ENCODE measurements around the gene ARPC1B.
"Not testable (repeated sequence)": the region's sequence is repeated elsewhere in the genome, so short reads cannot be mapped to it uniquely, and the experiment has no call there.

The ARPC1B gene

DNA sequence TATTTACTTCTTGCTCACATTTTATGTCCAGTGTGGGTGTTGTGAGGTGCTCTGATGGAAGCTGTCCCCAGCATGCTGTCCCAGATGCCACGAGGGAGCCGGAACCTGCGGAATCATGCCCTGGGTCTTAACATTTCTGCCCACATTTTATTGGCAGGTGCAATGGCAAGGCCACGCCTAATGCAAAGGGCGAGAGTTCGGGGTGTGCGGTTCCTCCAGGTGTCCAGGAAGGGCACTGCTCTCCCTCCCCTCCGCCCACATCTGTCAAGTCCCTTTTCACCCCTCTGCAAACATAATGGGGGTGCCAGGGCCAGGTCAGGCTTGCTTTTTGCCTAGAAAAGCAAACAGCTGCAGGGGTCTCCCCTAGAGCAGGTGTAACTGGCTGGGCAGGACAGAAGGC is 17.5 kb downstream of the ARPC1B start:
- DNase-seq: no peak

DNA sequence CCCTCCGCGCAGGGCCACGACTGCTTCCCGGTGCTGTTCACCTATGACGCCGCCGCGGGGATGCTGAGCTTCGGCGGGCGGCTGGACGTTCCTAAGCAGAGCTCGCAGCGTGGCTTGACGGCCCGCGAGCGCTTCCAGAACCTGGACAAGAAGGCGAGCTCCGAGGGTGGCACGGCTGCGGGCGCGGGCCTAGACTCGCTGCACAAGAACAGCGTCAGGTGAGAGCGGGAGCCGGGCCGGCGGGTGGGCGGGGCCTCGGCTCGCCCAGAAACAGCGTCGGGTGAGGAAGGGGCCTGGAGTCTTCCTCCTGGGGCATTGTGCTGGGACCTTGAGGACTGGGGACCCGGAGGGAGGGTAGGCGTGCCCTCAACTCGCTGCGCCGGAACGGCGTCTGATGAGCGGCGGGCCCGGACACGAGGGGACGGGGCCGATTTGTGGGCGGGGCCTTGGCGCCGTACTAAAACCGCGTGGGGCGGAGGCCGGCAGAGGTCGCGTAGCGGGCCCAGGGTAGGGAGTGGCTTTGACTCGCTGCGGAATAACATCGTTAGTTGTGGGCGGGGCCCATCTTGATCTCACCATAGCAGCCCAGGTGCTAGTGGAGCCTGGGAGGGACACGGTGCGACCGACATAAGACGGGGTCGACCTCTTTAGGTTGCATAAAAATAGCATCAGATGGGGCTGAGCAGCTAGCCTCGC is 18.3 kb downstream of the ARPC1B start:
- DNase-seq: peak; percentile 89

DNA sequence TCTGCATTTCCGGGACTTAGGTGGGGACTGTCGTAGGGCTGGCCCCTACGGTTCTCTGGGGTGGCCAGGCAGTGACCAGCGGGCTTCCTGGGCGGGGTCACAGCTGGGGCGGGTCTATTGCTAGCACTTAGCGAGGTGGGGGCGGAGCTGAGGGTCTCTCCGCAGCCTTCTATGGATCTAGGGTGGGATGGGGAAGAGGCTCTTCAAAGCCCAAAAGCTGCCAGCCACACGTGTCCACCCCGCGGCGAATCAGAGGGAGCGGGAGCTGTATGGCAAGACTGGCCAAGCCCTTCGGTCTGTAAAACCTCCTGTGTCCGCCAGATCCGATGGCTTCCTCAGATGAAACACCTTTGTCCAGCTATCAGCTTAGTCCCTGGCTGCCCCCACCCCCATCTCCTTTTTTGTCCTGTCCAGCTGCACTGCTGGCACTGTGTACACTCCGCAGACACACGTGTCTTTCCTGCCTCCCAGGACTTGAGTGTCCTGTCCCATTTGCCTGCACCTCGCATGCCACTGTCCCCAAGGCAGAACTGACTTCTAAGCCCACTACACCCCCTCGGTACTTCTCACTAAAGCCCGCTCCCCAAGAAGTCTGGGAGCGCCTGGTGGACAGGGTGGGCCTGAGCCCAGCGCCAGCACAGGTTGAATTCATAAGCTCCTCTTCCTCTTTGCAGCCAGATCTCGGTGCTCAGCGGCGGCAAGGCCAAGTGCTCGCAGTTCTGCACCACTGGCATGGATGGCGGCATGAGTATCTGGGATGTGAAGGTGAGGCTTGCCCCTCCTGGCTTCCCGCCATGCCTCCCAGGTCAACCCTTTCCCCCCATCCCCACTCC is 19.0 kb downstream of the ARPC1B start:
- DNase-seq: no peak

DNA sequence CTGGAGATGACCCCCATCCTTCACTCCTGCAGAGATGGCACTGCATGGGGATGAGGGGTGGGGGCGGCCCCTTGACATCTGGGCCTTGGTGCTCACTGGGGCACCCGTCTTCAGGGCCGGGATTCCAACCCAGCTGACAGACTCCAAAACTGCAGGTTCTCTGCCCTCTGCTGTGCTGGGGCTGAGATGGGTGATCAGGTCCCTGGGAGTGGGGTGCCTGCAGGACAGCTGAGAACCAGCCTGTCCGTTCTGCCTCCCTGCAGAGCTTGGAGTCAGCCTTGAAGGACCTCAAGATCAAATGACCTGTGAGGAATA is 19.6 kb downstream of the ARPC1B start:
- DNase-seq: no peak

DNA sequence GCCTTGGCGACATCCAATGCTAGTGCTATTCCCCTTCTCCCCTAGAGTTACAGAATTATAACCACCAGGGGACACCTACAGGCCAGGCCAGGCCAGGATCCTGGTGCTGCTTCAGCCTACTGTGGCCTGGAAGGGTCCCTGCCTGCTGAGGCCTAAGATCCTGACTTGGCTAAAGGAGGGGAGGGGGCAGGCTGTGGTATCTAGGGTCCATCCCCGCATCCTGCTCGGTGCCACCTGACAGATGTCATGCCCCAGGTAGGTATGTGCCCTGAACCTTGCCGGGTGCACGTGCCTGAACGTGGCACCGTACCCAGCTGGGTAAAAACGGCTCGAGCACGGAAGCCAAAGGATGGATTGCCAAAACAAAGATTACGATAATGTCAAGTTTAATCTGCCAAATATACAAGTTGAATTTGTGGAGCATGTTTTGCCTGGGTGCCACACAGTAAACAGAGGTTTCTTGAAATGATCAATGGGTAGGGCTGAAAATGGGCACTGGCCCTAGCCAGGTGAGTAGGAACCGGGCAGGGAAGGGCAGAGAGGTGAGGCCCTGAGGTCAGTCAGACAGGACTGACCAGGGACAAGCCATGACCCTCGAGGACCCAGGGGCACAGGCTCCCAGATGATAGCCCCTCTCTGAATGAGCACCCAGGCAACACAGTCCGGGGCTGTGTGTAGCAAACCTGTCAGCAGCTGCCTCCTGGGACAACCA is 21.2 kb downstream of the ARPC1B start:
- DNase-seq: no peak

DNA sequence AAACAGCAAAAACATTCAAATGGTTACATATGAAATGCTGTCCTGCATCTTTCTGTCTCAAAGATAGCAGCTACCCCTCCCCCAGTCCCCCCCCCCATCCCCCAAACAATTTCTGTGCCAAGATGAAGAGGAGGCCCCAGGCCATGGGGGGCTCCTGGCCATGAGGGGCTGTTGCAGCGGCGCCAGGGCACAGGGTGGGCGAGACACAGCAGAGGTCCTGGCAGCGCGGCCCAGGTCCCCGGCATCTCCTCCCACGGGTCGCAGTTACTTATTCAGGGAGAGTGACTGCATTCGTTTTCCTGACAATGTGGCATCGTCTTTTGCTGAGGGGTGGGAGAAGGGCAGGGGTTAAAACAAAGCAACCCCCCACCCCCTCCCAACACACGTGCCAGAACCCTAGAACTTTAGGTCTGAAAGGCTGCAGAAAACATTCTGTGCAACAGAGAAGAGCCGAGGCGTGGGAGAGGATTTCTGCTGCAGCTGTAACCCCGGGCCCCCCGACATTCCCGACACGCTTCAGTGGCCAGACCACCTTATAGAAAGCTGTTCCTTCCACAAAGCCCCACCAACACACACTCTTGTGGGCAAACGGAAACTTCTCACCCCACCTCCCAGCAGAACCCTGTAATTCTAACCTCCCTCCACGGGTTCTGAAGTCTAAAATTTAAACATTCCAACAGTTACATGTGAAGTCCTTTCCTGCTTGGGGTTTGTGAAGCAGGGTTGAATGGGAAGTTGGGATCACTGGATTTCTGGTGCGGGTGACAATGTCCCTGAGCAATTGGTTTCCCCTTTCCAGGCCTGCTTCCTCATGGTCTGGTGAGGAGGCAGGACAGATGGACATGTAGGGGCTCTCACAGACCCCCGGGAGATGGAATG is 22.1 kb downstream of the ARPC1B start:
- no peak for DNase-seq

DNA sequence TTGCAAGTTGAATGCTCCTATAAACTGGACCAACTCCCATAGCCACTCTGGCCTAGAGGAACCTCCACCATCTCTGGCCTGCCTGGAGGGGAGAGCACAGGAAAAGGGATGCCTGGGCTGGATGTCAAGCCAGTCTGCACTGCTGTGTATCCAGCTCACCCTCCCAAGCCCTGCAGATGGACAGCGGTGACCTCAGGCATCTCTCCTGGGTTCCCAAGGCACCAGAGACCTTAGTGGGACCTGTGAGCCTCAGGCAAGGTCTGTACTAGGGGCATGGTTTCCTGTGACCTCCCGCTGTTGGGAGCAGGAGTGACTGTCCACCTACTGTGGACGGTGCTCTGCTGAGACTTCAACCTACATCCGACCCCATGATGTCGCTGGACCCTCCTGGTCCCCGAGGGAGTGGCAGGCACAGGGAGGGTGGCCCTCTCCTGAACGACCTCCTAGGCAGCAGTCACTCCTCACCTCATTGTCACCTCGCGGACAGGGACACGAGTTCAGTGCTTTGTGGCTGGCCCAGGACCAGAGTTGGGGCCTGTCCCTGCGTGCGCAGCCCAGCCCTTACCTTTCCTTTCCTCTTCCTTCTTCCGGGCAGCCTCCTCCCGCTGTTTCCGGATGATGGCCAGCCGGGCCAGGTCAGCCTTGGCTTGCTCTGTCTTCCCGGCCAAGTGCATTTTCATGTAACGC is 22.9 kb downstream of the ARPC1B start:
- no peak for DNase-seq

DNA sequence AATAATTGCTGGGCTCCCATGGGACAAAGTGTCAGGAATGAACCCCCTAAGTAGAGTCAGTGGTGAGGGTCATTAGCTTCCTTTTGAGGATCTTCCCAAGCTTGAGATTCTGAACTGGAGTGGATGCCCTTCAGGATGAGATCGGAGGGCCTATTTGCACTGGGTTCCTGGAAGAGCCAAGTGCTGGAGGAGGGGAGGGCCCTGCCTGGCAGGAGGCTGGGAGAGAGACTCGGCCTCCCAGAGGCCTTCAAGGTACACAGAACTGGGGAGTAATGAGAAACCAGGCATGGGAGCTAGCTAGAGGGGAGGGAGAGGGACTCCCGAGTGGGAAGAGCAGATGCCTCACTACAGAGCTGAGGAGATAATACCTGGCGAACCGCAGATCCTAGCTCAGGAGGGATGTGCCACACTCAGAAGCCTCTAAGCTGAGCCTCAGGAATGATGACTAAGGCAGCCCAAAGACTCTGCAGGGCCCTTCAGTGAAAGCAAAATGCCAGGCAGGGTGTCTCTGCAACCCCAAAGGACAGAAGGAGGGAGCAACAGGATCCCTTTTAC is 24.4 kb downstream of the ARPC1B start:
- no peak for DNase-seq

DNA sequence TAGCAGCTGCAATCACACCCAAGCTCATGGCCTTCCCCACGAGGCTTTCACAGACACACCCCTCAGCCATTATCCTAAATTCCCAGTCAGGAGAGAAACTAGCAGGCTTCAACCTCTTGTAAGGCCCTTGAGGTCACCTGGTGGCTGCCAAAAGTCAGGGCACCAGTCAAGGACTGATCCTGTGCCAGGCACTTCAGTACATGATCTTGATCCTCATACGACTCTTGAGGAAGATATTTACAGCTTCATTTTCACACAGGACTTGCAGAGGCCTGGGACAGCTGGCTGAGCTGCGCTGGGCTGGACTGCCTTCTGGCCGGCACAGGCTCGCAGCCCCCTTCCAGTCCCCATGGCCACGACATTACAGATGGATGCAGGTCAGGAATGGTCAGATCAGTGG is 25.1 kb downstream of the ARPC1B start:
- no peak for DNase-seq

DNA sequence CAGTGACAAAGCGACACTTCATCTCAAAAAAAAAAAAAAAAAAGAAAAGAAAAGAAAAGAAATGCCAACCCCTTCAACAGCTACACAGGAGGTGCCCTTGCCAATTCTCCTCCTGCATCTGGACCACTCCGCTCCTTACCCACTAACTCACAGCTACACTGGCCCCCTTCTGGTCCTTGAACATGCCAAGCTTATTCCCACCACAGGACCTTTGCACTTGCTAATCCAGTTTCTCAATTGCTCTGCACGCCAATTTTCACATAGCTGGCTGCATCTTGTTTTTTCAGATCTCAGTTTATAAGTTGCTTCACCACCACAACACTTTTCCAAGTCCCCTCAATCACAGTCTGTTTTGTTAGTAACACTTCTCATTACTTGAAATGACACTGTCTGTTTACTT is 28.3 kb downstream of the ARPC1B start:
- DNase-seq: no peak

DNA sequence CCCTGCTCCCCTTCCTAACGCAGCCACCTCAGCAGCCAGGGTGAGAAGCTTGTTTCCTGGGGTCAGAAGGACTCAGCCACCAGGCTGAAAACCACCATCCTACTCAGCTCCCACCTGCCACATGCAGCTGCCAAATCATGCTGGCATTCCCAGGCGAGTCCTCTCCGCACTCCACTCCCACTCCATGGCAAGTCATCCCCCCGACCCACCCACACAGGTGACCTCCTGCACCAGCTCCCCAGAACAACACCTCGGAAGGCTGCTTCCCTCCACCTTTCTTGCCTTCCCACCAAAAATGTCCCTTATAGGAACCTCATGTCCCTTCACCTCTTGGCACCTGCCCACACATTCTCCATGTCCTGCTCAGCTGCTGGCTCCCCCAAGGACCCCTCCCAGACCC is 29.2 kb downstream of the ARPC1B start:
- no peak for DNase-seq

DNA sequence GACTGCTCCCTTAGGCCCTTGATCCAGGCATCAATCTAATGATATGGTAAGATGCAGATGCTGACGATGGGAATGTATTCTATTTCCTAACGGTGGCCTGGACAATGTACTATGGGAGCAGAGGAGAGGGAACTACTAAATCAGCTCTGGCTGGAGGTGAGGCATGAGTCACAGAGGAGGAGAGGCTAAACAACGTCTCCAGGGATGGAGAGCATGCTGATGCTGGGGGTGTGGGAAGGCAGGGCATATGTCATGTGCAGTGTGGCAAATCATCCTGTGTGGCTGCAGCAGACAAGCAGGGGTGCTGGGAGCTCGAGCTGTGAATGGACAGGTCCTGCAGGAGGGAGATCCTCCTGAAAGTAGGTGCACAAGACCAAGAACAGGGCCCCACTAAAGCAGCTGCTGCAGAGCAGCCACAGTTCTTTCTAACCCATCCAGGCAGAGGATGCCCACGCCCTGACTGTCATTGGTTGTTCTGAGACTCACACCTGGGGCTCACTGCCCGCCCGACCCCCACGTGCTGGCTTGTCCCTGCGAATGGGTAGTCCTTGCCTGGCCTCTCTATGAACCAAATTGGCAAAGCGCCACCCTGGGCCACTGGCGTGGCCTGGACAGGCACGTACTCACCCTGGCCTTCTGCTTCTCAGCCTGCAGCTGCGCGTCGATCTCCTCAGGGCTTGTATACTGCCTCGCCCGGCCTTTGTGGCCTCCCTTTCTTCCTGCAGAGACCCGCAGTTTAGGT is 29.9 kb downstream of the ARPC1B start:
- DNase-seq: no peak

DNA sequence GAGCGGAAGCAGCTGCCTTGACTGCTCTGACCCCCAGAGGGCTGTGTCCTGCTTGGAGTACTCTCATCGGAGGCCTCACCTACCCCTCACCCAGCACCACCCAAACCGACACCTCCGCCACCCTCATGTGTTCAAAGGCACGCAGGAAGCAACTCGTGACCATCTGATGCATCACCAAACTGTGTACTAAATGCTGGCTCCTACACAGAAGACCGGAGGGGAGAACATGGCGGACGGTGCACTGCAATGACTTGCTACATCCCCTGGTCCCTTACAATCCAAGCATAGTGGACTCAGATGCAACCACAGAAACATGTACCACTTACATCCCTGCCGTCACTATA is 30.4 kb downstream of the ARPC1B start:
- no peak for DNase-seq

DNA sequence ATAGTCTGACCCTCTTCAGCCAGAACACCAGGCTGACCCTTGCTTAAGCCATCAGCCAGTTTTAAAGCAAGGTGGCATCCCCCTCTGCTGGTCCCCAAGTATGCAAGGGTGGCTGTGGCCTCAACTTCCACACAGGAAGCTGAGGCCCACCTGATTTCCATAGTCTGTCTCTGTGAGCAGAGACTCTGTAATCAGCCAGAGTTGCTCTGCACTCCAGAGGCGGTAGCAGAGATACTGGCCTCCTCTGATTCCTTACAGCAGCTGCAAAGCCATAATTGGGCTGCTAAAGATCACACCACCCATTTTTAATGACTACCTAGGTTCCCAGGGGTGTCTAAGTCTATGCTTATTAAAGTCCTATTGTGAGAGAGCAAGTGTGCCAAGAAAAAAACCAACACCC is 32.0 kb downstream of the ARPC1B start:
- no peak for DNase-seq

DNA sequence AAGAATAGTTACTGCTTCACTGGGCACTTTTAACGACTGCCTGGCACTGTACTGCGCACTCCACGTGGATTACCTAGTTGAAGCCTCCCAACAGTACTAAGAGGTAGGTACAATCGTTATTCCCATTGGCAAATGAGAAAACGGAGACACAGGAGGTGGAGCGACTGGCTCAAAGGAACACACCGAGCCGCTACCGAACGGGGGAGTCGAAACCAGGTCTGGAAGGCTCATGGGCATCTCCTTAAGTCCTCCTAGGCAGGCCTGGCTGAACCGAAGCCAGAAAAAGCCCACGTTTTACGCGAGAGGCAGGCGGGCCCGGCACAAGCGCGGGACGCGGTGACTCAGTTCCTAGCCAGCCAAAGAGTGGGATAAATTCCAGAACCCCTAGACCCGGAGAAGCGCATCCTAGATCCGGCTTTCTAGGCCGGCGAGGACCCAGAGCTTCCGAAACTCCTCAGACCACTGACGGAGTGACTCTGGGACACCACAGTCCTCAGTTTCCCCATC is 33.4 kb downstream of the ARPC1B start:
- DNase-seq: no peak

DNA sequence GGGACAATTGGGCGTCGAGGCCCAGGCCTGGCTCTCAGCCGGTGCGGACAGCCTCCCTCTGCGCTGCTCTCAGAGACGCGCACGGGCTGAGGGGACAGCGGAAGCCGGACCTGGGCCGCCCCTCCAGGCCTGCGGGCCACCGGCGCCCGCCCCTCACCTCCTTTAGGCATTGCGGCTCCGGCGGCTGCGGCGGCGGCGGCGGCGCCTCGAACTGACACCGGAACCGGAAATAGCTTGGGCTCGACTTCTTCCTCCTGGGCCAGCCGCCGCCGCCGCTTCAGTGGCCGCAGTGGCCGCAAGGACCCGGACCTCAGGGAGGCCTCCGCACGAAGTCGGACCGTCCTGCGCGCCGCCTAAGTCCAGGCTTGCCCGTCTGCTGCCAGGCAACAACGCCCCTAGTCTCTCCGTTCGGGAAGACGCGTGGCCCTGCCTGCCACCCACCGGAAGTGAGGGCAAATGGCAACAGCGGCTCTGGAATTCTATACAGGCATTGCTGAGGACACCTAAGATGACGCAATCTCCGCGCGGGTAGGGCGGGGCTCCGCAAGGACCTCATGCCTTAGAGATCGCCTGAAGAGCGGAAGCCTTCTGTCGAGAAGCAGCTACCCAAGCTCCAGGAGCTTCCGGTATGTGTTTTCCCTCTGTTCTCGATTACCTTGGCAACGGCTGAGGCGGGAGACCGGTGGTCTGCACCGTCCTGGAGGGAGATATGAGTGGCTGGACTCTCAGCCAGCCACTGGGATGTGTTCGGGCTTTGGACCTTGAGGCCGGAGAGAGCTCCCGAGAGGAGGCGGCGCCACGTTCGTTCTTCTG is 34.1 kb downstream of the ARPC1B start, which contains the start of the genes BUD31 and PDAP1:
BUD31 (plus strand) TSS at position 591 of the 813 bp plus-strand sequence. CDS start 2,124 bp downstream, outside the sequence.
PDAP1 (minus strand) TSS at position 219 of the 813 bp plus-strand sequence; CDS start at position 170, 49 bp downstream.
- DNase-seq: peak; percentile 93

DNA sequence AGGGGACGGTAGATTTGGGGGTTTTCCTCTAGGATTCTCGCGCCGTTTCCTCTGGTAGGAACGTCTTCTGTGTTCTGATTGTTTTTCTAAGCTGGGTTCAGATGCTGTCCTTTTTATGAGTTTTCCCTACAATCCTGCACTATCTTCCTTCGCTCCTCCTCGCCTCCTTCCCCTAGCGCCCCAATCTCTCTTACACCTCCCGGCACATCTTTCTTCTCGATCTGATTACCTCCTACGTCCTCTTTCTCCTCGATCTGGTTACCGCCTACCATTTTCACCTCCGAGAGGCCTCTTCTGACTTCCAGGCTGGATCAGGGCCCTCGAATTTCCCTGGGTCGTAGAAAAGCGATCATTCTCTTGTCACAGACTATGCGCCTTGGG is 34.7 kb downstream of the ARPC1B start:
- DNase-seq: no peak

DNA sequence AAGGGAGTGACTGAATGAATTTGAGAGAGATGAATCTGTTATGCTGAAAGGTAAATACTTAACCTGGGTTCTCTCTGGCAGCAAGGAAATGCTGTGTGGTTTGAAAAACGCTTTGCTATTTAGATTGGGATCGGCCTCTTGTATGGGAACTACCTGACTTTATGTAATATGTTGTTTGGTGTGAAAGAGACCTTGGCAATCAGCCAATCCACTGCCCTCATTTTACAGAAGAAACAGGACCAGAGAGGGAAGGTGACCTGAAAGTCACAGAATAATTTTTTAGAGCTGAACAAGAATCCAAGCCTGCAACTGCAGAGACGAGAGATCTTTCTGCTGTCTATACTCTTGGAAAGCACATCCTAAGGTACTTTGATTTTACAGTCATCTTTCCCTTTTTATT is 35.3 kb downstream of the ARPC1B start:
- DNase-seq: no peak

DNA sequence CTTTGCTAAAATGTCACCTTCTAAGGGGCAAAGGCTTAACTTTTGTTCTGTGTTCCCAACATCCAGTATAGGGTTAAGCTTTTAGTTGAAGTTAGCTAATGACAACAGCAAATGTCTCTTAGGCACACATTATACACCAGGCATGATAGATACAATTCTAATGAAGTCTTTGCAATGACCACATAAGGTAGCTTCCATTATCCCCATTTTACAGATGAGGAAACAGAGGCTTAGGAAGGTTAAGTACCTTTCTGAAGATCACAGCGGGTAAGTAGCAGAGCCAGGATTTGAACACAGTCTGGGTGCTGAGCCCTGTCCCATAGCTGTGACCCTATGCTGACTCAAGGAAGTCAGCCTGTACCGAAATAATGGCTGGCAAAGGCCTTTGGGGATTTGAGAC is 36.1 kb downstream of the ARPC1B start:
- no peak for DNase-seq

DNA sequence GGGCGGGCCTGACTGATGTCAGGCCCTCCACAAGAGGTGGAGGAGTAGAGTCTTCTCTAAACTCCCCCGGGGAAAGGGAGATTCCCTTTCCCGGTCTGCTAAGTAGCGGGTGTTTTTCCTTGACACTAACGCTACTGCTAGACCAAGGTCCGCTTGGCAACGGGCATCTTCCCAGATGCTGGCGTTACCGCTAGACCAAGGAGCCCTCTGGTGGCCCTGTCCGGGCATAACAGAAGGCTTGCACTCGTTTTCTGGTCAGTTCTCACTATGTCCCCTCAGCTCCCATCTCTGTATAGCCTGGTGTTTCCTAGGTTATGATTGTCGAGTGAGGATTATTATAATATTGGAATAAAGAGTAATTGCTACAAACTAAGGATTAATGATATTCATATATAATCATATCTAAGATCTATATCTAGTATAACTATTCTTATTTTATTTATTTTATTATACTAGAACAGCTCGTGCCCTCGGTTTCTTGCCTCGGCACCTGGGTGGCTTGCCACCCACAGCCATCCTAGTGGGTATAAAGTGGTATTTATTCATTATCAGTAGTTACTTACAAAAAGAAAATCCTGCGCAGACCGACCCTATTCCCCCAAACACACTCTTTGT is 41.1 kb downstream of the ARPC1B start:
- DNase-seq: not testable (repeated sequence)

Measured in CD4-positive, alpha-beta T cell treated with Interleukin-15 for 1 hour (primary cell).